RCC 7860 (cell line): ENCODE data around the gene HTR3D.
"Not testable (repeated sequence)": the region's sequence is repeated elsewhere in the genome, so short reads cannot be mapped to it uniquely, and the experiment has no call there.

Experiments used
- DNase-seq: peaks from one replicate; pipeline ENCODE4 v3.0.0-alpha.2; 2015; ENCODE audit warnings: low spot score
- FAIRE-seq: peaks from 2 replicates; lab custom pipeline; 2012; peaks lifted over from hg19 to GRCh38; lab: Jason Lieb, UNC

The HTR3D gene, protein sequence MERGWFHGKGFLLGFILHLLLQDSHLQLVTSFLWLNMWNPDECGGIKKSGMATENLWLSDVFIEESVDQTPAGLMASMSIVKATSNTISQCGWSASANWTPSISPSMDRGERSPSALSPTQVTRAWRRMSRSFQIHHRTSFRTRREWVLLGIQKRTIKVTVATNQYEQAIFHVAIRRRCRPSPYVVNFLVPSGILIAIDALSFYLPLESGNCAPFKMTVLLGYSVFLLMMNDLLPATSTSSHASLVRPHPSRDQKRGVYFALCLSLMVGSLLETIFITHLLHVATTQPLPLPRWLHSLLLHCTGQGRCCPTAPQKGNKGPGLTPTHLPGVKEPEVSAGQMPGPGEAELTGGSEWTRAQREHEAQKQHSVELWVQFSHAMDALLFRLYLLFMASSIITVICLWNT

GRCh38 chr3:184031187-184031792 is at the start of gene HTR3D:
Gene HTR3D, plus strand, starts transcription at chr3:184031742. Its CDS starts 0 bp downstream, at chr3:184031742.
- FAIRE-seq = peak; percentile 74
- peak; percentile 54 for DNase-seq

DNA sequence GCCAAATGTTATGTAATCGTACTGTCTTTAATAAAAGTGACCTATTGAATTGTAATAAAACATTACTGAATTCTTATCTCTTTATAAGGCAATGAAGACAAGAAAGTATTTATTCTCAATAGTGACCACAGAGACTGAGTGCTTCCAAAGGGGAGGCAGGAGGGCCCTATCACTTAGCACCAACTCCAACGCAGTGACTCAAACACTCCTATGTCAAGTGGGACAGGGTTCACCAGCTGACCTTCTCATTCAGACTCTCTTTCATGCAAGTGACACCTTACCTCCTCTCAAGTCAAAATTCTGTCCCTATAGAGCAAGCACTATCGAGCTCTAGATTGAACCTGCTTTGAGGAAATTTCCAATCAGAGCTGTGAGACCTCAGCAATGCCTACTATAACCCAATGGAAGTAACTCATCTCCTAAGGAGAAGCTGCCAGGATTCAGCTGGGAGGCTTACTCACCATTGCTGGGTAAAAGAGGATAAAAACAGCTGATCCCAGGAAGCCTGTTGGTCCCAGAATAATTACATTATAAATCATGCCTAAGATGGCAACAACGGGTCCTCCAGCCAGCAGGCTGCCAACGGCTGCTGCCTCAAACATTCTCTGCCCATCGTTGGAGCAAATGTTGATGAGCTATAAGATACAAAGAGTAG is 49.4 kb upstream of the HTR3D start:
- FAIRE-seq (no peak), DNase-seq (no peak)

DNA sequence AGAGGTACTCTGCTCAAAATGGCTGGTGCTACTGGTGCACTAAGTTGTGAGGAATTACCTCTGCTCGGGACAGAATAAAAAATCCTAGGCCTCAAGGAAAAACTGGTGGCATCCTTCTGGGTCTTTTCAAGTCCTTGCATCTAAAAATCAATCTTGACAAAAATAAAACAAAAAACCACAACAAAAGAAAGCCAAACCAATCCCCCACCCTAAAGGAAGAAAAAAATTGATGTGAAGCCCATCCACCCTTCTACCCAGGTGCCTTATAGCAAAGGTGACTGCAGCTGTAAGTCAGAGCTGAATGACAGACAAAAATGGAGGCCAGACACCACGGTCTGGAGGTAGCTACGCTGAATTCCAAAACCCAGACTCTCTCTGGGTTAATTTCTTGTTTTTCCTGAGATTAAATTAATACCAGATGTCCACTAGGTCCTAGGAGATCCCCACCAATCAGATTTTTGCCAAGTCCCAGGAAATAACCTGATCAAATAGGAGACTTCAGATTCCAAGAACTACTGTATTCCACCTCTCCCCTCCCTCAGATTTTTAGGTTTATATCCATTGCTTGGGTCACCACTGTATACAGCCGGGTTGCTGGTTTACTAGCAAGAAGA is 47.3 kb upstream of the HTR3D start:
- DNase-seq (no peak), FAIRE-seq (no peak)

GRCh38 chr3:183984749-183985729 is 46.5 kb upstream of the HTR3D start:
- DNase-seq (no peak), FAIRE-seq (no peak)

GRCh38 chr3:183987000-183987600 is 44.4 kb upstream of the HTR3D start:
- FAIRE-seq (no peak), DNase-seq (no peak)

DNA sequence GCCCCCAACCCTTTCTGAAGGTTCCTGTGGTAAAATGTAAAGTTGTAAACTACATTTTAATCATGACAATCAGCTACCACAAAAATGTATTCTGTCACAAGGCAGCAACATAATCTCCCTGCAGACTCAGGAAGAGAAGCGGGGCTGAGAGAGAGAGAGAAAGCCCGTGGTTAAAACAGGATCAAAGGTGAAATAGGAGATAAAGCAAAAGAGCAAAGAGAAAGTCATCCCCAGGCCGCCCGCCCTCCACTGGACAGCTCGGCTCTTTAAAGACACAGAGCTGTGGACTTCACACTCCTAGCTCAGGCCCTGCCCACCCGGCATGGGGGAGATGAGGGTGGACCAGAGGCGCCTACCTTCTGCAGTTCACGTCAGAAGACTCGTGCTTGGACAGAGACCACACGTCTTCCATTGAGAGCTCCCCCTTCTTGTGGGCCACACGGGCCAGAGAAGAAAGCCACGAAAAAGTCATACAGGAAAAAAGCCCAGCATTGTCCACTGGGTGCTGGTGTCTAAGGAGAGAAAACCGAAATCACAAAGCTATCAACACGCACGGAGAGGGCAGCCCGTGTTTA is 43.2 kb upstream of the HTR3D start:
- no peak for DNase-seq

GRCh38 chr3:183991403-183991802 is 40.1 kb upstream of the HTR3D start:
- FAIRE-seq (no peak), DNase-seq (no peak)

More for the DNA sequence above, 43.2 kb upstream of the HTR3D start:
- FAIRE-seq = no peak

- FAIRE-seq (no peak), DNase-seq (no peak)
These were observed 29.8 kb upstream of the HTR3D start for GRCh38 chr3:184001761-184002160.

DNA sequence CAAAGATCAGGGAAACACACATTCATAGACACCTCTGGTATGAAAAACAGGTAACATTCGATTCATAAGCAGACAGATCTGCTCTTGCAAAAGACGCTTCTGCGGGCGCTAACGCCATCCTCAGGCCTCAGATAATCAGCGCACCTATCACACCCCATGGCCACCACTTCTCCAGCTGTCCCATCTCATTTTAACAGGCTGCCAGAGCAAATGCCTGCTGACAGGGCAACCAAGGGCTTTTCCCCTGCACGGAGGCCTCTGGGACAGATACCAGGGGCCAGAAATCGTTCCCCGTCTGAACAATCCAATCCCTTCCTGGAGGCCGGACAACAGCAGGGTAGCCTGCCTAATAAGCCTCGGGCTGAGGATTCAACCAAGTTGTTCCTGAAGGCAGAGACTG is 29.1 kb upstream of the HTR3D start:
- FAIRE-seq = no peak
- DNase-seq = no peak

DNA sequence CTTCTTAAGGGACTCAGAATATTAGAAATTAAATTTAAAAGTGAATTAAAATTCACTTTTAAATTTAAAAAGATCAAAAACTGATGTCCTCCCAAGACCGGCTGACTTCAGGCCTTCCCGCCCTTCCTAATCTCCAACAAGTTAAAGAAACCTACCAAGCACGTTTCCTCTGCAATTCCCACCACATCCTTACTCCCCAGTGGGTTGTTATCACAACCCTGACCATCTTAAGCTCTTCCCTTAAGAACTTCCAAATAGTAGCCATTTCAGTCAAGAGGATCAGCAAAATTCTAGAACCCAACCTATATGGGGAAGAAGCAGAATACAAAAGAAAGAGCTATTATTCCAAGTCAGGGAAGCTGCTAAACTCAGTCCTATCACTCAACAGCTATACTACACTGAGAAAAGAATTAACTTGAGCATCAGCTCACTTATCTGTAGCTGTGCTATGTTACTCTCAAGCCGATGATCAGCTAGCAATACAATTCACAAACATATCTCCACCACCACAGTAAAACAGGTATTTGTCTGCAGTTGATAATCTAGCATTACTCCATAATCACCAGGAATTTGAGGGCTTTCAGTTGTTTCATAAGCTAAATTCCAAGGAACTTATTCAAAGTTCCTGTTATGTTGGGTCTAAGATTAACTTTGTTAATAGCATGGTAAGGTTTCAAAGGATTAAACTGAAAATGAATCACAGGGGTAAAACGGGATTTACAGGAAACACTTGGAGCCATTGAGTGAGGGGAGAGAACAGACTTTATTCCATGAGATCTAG is 28.2 kb upstream of the HTR3D start:
- DNase-seq (peak; percentile 41), FAIRE-seq (peak; percentile 67)

DNA sequence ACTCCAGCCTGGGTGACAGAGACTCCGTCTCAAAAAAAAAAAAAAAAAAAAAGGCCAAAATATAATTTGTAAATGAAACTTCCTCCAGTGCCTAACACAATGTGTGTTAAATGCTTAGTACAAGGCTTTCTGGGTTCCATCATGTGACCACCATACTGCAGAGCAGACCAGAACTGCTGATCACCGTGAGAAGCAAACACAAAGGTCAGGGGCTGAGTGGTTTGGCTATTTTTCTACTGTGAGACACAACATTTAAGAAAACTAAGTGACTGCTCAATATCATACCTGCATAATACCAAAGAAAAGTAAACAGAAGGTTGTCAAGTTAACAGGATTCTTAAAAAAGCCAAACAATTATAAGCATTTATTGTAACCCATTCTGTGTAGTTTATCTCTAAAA is 27.1 kb upstream of the HTR3D start:
- no peak for FAIRE-seq

DNA sequence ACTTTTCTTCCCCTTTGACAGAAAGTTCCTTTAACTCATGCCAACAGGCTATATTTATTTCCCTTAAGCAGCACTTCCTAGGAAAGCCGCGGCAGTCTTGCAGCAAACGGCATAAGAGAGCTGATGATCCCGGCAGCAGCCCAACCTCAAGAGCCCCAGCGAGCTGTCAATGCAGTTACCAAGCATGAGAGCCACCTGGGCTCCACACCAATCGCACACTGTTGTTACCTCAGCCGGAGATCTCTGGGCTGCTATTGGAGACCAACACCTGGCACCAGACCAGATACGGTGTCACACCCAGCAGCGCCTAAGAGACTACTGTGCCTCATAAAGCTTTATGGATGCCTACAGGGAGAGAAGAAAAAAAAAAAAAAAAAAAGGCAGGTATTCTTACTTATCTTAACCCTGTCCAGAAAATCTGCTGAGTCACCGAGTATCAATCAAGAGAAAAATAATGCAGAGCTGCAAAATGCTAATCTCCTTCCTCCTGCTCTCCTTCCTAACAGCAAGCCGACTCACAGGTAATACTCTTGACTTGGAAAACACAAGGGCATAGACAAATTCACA is 25.5 kb upstream of the HTR3D start:
- no peak for FAIRE-seq
- peak; percentile 59 for DNase-seq

More for the DNA sequence above, 27.1 kb upstream of the HTR3D start:
- DNase-seq = no peak

GRCh38 chr3:184007143-184007813 is 24.3 kb upstream of the HTR3D start:
- not testable (repeated sequence) for FAIRE-seq, DNase-seq

DNA sequence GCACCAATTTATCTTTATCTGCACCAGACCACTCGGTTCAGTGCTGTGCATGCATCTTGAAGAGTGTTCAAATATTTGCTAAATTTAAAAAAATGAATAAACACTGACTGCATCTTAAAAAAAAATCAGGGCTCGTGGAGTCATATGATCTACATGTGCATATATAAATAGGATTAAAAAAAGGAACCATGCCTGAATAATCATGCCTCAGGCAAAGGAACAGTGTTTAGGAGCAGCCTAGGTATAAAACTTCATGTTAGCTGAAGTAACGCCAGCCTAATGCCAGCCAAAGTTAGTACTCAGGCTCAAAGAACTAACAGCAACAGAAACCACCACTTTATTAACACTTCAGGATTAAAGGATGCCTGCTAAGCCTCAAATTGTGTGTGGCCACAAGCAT is 23.4 kb upstream of the HTR3D start:
- no peak for DNase-seq
- FAIRE-seq = no peak

DNA sequence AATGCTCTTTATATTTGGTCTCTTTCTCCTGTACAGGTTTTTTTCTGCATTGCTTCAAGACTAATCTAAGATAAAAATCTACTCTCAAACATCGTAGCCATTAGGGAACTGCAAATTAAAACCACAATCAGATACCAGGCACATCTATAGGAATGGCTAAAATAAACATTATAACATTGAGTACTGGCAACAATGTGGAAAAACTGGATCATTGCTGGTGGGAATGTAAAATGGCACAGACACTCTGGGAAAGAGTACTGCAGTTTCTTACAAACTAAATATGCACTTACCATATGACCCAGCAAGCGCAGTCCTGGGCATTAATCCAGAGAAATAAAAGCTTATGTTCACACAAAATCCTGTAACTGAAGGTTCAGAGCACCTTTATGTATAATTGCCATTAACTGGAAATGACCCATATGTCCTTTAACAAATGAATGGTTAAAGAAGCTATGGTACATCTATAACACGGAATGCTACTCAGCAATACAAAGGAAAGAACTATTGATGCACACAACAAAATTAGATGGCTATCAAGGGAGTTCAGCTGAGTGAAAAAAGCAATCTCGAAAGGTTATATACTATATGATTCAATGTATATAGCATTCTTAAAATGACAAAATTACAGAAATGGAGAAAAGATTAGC is 20.2 kb upstream of the HTR3D start:
- FAIRE-seq = no peak

DNA sequence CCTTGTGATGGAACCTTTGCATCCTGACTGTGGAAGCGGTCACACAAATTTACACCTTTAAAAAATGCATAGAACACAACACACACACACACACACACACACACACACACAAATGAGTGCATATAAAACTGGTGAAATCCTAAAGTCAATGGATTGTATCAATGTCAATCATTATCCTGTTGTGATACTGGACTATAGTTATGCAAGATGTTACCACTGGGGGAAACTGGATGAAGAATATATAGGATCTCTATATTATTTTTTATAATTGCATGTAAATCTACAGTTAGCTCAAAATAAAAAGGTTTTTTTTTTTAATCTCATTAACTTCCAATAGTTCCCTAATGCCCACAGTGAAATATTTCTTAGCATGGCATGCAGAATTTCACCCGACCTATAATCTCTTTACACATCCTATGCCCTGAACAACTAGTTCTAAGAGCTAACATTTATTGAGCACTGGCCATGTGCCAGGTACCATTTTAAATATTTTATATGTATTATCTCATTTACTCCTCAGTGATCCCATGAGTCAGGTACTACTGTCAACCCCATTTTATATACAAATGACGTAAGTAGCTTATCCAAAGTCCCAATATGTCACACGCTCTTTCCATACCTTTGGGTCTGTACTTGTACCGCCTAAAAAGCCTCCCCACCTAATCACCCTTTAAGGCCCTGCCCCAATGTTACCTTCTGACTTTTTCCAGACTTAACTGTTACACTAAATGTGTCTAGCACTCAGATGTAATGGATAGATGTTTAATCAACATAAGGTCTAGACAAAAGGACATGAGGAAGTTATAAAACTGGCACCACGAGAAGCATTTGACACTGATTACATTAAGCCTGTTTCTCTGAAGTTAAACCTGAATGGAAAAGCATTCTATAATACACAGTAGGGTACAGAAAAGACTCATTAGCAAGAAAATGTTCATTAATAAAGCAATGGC is 19.3 kb upstream of the HTR3D start:
- FAIRE-seq = no peak

More for the DNA sequence above, 20.2 kb upstream of the HTR3D start:
- DNase-seq = no peak

More for the DNA sequence above, 19.3 kb upstream of the HTR3D start:
- no peak for DNase-seq
